Stimulated activated CD4-positive, alpha-beta T cell treated with anti-CD3 and anti-CD28 coated beads, Interleukin-4, amount 100 ng/mL, for 24 hours (primary cell): Measurements from ENCODE around the gene PRKCE.

ENCODE experiments used
- DNase-seq: peaks from one replicate; pipeline ENCODE4 v3.0.0-alpha.2; 2020

The PRKCE gene

DNA sequence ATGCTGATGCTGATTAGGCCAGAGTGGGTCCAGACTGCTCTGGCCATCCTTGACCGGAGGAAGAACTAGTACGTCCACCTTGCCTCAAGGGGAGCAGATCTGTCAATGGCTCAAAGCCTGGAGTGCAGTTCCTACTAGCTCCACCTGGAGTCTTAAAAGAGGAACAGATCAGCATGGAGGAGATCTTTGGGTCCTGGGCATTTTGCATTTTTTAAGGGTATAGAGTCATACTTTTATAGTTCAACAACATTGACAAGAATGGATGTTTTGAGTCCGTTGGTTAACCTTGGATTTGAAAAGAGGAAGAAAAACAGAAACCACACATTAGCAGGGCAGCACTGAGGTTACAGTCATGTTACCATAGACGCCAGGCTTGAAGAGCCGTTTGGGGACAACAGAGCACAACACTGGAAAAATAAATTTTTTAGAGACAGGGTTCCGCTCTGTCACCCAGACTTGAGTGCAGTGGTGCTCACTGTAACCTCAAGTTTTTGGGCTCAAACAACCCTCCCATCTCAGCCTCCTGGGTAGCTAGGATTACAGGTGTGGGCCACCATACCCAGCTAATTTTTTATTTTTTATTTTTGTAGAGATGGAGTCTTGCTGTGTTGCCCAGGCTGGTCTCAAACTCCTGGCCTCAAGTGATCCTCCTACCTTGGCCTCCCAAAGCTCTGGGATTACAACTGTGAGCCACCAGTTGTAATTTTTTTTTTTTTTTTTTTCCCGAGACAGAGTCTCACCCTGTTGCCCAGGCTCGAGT, 78.5 kb downstream of the PRKCE start:
- DNase-seq, result no peak

DNA sequence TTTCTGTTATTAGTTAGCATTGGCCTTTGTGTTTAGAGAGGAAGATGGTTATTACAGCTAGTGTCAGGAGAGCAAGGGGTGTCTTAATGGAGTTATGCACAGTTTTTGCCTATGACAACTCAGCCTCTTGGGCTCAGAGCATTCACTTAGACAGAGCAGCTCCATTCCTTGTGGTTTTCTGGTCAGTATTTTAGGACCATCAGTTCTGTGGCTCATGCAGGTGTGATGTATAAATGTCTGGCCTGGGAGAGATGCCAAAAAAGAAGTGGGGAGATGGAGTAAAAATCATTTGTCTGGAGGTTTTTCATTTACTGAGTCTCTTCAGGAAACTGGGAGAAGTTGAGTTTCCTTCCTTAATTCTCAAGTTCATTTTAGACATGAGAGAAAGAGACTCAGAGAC, 79.7 kb downstream of the PRKCE start:
- no peak for DNase-seq

DNA sequence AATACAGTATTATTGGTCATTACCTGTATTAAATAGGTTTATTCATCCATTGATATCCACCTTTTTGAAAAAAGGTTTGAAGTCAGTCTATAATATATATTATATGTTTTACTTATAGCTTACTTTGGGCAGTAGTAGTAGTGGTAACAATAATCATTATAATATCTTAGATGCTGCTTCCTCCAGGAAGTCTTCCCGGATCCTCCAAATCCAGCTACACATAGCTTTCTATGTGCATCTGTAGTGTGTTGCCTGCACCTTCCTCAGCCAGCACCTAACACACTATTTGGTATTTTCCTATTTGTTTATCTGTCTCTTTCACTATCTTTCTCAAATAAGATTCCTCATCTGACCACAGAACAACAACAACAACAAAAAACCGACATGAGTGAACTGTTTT, 81.0 kb downstream of the PRKCE start:
- DNase-seq, result no peak

DNA sequence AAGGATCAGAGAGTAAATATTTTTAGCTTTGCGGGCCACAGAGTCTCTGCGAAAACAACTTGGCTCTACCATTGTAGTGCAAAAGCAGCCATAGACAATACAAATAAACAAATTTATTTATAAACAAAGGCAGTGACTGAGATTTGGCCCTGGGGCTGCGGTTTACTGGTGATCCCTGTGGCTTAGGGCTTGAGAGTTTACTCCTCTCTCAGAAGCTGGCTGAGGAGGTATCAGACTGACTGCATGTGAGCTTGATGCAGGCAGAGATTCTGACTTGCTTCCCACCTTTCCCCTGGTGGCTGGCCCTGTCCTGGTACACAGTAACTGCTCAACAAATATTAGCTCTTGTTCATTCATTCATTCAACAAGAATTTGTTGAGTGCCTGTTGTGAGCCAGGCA, 81.5 kb downstream of the PRKCE start:
- DNase-seq, result no peak

DNA sequence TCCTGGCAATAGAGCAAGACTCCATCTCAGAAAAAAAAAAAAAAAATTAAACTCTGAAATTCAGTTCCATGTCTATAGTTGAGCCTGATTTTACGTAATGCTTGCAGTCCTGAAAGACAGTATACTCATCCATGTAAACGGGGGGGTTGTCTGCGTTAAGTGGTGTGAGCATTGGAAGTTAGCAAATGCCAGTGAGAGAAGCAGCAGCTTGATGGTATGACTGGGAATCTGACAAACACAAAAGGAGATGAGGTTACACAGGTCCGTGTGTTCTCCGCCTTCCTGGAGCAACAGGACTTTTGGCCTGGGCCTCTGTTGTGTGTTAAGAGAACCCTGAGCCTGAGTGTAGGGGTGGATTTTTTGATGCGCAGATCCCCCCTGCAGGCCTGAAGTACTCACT, 82.9 kb downstream of the PRKCE start:
- no peak for DNase-seq

DNA sequence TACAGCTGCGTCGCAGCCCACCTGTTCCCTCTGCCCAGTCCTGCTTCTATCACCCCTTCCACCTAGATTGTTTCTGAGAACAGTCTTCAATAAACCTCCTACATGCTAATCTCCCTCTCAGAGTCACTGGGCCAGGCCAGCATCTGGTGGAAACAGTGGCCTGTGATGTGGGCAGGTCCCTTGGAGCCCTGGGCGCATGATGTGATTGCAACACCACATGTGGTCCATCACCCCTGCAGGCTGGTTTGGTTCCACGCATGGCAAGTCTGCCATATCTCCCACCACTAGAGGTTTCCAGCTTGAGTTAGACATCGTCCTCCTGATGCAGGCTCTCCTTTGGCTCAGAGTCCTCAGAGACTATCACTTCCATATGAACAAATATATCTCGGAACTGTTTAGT, 83.5 kb downstream of the PRKCE start:
- no peak for DNase-seq

DNA sequence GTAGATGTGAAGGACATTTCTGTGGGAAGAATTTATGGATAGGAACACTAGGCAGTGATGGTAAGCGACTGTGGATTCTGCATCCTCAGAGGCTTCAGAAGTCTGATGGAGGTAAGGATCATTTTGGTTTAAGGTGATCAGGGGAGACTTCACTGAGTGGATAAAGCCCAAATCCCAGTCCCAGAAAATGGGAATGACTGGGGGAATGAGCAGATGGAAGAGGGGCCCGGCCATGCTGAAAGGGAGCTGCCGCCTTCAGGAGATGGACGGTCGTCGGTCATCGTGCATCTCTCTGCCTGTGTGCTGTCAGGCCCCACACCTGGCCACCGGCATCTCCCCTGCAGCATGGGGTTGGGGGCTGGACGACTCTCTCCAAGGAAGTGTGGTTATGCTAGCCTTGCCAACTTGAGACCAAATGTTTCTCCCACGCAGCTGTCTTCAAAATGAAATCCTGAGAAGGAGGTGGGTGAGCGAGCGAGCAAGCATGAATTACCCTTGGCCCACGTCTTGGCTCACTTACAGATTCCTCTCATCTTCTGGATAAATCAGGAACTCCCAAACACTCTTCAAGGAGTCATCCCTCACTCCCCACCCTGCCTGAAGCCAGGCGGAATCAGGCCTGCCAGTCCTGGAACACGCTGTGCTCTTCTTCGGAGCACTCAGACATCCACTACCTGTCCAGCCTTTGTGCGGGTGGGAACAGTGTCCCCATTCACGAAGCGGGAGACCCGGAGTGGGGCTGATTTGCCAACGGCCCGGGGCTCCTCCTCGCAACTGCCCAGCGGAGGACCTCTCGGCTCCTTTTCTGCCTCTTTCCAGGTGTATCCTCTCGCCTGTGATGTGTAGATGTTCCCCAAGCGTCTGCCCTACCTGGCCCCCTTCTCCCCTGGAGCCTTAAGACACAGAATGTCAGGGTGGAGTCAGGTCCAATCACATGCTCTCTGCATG, 85.6 kb downstream of the PRKCE start:
- no peak for DNase-seq

DNA sequence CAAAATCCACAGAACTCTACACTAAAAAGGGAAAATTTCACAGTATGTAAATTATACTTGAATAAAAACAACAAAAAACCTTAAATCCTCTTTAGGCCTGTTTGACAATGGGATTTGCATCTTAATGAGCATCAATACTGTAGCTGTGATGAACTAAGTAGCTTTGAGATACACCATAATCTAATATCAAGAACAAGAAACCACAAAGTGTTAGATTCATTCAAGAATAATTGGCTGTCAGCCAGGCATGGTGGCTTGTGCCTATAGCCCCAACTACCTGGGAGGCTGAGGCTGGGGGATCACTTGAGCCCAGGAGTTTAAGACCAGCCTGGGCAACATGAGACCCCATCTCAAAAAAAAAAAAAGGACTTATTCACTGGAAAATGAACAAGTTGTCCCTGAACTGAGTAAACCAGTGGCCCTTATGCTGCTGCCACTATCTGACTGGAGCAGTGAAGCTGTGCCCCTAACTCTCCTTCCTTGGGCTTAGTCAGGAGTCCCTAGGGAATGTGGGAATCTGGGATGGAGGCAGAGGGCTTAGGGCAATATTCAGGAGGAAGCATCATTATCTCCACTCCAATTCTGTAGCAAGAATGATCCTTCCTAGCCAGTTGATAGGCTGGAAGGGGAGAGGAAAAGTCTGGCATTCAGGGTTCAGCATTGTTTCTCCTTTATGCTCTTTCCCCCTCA, 88.5 kb downstream of the PRKCE start:
- no peak for DNase-seq

DNA sequence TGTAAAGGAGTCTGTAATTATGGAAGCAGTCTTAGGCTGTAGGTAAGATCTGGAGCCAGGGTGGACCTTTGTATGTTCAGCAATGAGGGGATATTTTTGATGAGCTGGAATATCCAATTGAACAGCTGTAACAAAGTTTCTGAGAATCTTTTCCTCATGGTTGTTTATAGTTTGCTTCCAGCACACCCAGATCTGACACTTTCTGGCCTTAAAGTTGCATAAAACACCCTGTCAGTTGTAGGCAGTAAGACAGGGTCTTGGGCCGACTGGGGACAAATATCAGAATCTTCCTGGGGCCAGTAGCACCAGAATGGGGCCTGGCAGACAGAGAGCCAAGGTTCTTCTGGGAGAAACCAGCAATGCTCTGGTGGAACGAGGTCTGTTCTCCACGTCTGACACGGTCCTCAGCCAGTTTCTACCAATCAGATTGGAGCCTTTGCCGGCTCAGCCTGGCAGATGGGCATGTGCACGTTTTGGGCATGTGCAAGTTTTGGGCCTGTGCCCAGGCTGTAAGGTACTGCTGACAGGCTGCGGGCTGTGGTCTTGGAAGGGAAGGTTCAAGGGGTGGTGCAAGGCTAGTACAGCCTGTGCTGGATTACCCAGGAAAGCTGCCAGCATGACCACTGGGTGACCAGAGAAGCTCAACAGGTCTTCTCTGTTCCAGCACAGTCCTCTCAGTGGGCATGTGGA, 89.8 kb downstream of the PRKCE start:
- DNase-seq, result no peak

DNA sequence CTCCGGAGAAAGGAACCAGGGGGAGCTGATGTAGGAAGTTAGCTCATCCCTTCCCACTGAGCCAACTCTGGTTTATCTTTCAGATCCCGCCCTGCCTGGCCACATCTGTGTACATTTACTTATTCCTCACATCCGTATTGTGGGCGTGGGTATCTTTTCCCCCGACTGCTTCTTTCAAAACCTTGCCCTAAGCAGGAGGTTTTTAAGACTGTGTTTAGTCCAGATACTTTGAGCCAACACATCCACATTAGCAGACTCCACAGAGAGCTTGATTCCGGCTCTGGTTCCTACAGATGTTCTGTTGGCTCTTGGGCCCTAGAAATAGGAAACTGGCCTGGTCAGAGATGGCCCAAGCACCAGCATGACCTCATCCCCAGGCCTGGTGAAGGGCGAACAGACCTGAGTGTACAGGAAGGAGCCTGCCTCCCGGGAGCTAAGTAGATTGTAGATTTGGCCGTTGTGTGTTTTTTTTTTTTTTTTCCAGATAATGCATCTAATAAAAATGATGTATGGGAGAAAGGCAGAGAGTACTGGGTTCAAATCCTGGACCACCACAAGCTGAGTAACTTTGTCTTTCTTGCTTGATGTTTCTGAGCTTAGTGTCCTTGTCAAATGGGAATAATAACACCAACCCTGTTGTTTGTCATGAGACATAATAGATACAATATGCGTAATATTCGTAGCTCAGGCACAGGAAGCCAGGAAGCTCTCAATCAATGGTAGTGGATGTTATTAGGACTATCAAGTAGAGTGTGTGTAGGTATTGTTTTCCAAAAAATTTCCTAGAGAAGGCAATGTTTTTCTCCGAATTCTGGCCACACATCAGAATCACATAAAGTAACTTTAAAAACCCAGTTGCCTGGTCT, 92.3 kb downstream of the PRKCE start:
- DNase-seq, result no peak

DNA sequence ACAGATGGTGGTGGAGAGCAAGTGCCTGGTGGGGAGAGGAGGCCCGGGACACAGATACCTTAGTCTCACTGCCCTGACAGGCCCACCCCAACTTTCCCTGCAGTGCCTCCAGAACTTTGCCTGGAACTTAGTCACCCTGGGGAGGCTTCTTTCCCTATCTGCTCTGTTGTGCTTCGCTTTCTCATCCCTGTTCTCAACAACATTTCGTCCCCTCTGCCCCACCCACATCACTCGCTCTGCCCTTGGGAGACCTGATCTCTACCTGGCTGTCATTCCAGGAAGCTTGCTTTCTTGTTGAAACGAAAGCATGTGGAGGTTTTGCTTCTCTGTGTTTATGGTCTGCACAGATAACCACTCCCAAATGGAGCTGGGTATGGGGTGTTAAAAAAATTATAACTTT, 93.8 kb downstream of the PRKCE start:
- DNase-seq, result no peak

DNA sequence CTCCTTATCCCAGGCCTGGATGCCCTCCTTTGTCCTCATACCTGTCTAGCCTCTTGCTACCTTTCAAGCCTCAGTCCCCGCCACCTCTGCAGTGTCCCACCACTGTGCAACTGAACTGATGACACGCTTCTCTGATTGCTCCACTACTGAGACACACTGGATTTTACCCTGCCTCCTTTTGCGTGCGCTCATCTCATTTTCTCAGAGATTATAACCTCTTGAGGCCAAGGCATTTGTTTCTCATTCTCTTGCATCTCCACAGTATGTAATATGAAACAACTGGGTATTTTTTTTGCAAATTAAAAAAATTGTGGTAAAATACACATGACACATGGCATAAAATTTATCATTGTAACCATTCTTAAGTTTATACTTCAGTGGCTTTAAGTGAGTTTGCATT, 95.4 kb downstream of the PRKCE start:
- DNase-seq, result no peak

DNA sequence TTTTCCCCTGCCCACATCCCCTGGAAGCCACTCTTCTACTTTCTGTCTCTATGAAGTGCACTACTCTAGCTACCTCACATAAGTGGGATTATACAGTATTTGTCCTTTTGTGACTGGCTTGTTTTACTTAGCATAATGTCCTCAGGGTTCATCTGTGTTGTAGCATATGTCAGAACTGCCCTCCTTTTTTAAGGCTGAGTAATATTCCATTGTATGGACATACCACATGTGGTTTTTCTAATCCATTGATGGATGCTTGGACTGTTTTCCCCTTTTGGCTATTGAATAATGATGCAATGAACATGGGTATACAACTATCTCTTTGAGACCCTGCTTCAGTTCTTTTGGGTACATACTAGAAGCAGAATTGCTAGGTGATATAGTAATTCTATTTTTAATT, 95.9 kb downstream of the PRKCE start:
- no peak for DNase-seq

DNA sequence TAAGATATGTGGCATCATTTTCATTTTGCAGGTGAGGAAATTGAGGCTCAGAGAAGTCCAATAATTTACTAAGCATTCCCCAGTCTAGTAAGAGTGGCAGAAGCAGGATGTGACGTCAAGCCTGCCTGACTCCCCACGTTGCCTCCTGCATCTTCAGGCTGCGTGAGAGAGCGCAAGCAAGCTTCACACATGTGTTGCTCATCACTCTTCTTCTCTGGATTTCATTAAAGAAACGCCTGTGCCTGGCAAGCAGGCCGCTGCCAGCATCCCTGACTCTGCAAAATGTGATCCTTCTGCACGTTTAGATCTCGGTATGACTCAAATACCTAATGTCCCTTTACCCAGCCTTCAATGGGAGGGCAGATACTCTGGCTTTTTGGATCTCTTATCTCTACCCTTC, 96.8 kb downstream of the PRKCE start:
- no peak for DNase-seq

DNA sequence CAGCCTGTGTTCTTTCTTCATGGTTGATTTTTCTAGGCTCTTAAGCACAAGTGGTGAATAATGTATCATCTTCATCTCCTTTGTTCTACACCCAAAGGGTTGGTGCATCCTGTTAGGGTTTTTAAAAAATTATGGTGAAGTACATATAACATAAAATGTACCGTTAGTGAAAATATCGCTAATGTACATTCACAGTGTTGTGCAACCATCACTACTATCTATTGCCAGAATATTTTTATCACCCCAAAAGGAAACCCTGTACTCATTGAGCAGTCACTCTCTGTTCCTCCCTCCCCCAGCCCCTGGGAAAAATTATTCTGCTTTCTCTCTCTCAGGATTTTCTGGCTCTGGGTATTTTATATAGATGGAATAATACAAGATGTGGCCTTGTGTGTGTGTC, 98.5 kb downstream of the PRKCE start:
- DNase-seq, result no peak

DNA sequence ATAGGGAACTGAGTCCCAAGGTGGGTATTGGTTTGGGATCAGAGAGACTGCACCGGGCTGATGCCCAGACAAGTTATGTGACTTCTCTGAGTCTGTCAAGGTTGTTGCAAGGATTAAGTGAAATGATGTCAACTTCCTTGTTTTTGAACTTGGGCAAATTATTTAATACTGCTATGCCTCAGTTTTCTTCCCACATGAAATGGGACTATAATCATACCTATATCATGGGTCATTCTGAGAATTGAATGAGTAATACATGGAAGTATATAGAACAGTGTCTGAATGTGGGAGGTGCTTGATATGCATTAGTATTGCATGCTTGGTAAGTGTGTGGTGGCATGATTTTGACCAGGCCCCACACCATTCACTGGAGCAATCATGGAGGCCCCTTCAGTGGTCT, 99.0 kb downstream of the PRKCE start:
- no peak for DNase-seq

DNA sequence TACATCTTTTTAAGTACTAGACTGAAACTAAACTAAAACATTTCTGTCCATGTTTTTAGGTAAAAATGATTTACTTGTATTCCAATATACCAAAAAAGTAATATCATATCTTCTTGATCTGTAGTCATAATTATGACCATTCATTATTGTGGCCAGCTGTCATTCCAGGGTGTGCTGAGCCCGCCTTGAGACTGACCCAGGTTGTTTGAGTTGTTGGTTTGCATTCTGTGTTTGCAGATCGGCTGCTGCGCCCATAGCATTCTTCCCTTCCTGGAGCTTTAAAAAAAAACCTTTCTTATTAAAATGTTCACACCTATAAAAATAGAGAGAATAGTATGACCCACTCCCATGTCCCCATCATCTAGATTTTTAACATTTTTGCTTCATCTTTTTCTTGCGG, 101.9 kb downstream of the PRKCE start:
- no peak for DNase-seq

DNA sequence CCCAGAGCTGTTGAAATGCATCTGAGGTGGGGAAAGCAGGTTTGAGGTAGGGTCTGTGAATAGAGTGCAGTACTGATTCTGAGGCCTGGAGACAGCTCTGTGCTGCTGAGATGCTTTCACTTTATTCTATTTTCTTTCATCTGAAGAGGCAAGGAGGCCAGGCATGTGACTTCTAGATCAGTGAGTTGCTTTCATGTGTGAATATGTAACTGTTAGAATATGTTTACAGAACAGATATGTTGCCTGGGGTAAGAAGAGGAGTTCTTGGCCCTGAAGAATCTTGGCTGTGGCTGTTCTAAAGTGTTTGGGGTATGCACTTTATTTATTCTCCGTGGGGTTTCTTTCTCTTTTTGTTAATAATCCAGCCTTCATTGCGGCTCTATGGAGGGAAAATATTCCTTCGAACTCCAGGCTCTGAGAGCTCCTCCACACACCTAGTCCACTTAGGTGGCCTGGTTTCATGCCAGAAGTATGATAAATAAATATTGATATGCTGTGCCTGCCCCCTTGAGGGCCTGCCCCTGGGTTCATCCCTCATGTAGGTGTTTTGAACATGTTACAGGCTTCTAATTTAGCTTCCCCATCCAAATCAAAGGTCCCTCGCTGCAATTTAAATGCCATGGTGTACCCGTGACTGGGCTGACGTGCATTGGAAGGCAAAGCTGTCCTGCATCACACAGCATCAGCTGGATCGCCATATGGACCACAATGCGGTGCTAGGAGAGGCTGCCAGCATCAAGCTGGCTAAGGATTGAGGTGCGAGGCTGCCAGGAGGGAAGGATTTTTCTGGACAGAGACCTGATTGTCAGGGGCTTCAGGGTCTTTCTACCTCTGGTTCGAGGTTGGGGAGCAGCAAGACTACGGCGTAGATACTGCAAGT, 102.9 kb downstream of the PRKCE start:
- DNase-seq, result no peak

DNA sequence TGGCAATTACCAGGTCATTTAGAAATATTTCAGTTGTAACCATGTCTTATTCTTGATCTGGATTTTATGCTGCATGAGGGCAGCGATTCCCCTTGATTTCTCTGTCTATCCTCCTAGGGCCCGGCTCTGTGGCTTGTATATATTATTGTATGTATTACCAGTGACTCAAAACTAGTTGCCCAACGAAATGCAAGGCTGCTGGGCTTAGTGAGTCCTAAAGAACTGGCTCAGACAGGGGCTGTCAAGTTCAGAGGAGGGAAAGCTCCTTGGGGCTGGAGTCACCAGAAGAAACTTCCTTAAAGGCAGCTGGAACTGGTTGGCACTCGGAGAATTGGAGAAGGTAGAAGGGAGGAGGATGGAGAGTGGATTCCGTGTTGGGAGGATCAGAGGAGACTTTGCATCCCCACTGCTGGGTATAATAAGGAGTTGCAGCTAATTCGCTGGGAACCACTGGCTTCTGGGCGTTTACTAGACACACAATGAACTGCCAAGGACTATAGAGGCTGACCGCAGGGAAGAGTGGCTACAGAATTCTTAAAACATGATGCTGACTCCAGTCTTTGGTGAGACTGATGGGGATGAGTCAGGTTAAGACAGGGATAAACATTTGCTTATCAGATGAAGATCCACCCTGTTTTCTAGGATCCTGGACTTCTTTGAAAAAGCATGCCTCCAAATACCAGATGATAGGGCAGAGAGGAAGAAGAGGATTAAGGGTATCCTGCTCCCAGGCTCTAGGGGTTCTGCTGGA, 104.3 kb downstream of the PRKCE start:
- DNase-seq, result no peak

DNA sequence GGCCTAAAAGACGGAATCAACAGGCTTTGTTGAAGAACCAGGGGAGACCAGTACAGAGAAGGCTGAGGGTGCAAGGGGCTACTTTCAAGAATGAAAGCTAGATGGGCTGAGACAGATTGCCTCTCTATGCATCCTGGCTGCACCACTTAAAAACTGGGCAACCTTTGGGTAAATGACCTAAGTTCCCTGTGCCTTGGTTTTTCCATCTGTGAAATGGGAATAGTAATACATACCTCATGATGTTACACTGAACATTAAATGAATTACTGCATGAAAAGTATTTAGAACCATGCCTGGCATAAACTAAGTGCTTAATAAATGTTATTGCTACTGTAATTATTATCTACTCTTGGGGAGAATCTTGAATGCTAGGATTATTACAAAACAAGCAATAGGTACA, 106.5 kb downstream of the PRKCE start:
- DNase-seq, result no peak
